HL-60 (cell line): ENCODE data around the gene OOEP.

Experiments
- CTCF ChIP-seq: IDR thresholded peaks from one replicate; pipeline ENCODE4 v1.5.1; 2011; ENCODE audit warnings: low read length, control low read depth, inconsistent platforms; ENCODE audit not compliant: insufficient read depth
- SPI1 ChIP-seq: IDR thresholded peaks from 2 replicates; pipeline ENCODE4 v1.6.1; 2012; ENCODE audit warnings: low read depth, mild to moderate bottlenecking, borderline replicate concordance

GRCh38 chr6:73343164-73343563 lies 26.5 kb downstream of the OOEP start:
- no peak for TF ChIP-seq CTCF
- no peak for TF ChIP-seq SPI1
